T follicular helper cell (primary cell): ENCODE measurements around the gene LSM14B.

ENCODE experiments used
- DNase-seq: peaks from one replicate; pipeline ENCODE4 v3.0.0-alpha.2; 2020; ENCODE audit warnings: low read depth

The LSM14B gene

DNA sequence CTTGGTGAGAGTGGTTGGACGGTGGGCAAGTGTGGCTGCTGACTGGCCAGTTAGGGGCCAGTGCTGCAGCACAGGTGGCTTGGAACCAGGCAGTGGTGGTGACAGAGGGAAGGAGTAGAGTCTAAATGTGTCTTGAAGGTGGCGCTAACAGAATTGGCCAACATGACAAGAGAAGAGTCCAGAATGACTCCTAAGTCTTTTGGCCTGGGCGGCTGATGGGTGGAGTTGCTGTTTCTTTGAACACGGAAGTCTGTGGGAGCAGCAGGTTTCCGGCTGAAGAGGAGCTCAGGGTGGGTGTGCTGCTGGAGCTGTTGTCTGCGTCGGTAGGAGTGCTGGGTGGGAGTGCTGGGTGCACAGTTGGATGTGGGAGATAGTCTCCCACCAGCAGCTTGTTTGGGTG is 10.1 kb downstream of the LSM14B start:
- no peak for DNase-seq

DNA sequence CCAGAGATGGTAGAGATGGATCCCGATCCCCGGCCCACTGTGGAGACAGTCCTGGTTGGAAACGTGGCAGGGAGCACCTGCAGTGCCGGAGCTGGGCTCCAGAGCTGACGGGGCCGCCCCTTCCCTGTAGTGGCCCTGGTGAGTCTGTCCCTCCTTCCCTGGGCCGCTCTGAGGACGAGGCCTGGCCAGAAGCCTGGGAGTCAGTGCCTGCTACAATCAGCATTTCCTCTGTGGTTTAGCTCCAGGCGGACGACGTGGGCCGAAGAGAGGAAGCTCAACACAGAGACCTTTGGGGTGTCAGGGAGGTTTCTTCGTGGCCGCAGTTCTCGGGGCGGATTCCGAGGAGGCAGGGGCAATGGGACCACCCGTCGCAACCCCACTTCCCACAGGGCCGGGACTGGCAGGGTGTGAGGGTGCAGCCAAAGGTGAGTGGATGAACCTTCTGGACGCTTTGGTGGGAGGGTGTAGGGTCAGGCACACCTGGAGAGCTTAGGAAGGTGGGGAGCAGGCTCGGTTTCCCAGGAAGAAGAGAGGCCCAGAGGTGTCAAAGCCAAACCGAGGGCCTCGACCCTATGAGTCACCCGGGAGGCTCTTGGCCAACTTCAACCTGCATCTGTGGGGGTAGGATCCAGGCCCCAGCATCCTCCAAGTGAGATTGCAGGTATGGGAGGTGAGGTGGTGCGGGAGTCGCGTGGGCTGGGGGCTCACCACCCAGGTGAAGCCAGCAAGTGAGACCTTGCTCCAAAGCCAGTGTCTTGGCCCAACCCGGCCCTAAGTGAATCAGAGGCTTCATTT is 11.0 kb downstream of the LSM14B start:
- DNase-seq: no peak

DNA sequence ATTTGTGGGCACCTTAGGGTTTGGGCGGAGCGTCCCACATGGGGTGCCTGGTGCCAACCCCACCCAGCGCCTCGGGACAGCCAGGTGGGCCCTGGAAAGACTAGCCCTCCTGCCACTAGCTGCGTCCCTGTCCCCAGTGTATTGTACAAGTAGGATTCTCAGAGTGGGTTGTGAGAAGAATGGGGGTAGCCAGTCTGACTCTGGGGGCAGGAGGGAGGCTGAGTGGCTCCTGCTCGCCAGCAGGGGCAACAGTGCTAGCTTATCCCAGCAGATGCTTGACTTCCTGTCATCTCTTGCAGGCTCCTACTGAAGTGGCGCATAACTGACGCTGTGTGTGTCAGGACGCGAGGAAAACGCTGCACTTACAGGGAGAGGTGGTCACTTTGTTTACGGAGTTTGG is 11.6 kb downstream of the LSM14B start:
- no peak for DNase-seq

GRCh38 chr20:62134735-62135231 is 12.5 kb downstream of the LSM14B start:
- DNase-seq: no peak

DNA sequence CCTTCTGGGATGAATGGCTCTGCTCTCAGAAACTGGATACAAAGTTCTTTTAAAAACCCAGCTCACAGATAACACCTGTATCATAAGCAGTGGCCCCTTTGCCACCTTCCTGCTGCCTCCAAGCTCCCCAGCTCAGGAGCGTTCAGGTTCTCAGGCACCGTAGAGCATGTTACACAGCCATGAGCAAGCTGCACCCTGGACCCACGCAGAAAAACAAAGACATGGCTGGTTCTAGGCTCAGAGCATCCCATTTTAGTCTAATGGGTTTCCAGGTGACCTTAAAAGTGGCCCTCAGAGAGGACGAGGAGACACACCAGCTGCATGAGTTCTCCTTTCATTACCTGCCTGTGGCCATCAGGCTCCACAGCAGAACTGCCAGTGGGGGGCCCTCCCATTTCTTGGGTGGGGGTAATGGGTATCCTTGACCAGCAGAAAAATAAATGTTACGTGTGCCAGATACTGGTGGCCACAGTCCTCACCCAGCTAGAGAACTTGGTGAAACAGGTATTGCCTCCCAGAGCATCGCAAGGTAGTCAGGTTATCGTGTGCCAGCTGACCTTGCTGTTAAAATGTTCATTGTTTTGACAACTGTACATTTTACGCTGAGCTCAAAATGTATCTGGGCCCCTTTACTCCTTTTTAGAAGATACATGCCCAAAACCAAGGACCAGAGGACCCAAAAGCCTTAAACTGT is 13.4 kb downstream of the LSM14B start:
- DNase-seq: no peak

GRCh38 chr20:62136283-62137091 is 14.2 kb downstream of the LSM14B start:
- DNase-seq: peak; percentile 61

DNA sequence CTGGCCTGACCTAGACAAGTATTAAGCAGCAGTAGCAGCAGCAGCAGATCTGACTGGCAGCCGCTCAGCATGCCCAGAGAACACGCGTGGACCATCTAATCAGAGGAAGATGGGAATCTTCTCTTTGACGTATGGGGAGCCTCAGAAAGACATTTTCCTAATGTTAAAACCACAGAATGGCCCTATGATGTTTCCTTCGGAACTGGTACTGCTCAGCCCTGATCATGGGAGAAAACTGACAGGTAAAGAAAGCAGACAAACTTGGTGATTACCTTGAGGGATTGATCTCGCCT is 14.8 kb downstream of the LSM14B start:
- no peak for DNase-seq

DNA sequence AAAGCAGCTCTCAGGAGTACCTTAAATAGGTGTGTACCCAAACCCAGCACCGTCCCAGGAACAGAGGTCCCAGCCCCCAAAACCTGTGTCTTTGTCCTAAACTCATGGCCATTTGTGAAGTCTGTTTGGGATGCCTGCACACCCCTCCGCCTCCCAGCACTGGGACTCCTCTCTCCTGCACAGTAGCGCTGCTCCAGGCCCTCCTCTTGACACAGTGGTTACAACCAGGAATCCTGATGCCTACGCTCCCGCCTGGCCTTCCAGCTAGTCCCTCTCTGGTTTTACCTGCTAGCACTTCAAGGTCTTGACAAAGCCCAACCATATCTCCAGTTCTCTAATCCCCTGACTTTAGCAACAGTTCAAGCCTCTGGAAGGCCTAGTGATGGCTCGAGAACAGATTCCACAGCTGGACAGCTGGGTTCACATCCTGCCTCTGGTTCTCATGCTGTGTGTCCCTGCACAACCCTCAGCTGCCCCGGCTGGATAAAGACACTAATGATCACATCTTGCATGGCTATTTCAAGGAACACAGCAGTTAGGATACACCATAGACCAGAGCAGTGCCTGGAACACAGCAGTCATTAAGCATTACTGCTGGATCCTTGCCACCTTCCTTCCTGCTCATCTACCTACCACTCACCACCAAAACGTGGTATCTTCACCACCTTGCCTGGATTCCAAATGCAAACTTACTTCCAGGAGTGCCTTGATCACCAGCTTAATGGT is 15.4 kb downstream of the LSM14B start:
- DNase-seq: no peak

DNA sequence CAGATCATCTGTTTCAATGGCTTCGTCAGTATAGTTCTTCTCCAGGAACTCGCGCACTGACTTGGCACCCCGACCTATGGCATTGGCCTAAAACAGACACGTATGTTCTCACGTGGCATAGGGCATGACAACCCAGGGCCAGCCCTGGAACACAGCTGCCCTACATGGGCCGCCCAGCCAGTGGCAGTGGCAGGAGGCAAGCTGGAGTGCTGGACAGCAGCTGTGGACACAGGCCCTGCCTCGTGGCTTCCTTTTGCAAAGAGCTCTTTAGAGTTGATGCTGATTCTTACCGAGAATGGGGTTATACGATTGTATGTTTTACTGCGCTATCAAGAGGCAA is 15.9 kb downstream of the LSM14B start:
- DNase-seq: no peak

DNA sequence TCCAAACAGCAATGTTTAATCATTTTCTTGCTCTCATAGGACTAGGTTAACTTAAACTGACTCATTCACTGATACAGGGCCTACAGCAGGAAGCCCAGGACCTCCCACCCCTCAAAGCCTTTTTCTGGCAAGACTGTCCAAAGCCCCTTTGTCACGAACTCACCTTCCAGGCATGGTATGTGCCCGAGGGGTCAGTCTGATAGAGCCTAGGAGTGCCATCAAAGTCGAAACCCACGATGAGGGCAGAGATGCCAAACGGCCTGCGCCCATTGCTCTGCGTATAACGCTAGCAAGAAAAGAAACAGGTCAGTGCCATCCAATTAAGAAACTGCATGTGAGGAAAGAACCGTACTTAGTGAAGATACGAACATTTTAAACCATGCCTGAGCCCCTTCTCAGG is 16.6 kb downstream of the LSM14B start:
- DNase-seq: no peak

GRCh38 chr20:62139636-62140035 is 17.4 kb downstream of the LSM14B start:
- no peak for DNase-seq

DNA sequence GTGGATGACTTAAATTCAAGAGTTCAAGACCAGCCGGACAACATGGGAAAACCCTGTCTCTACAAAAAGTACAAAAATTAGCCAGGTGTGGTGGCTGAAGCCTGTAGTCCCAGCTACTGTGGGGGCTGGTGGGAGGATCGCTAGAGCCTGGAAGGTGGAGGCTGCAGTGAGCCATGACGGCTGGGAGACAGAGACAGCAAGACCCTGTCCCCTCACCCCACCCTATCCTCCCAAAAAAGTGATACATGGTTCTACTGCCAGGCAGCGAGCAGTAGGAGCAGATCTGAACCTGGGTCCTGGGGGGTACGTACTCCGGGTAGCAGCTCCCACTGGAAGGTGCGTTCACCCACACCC is 18.7 kb downstream of the LSM14B start:
- no peak for DNase-seq

DNA sequence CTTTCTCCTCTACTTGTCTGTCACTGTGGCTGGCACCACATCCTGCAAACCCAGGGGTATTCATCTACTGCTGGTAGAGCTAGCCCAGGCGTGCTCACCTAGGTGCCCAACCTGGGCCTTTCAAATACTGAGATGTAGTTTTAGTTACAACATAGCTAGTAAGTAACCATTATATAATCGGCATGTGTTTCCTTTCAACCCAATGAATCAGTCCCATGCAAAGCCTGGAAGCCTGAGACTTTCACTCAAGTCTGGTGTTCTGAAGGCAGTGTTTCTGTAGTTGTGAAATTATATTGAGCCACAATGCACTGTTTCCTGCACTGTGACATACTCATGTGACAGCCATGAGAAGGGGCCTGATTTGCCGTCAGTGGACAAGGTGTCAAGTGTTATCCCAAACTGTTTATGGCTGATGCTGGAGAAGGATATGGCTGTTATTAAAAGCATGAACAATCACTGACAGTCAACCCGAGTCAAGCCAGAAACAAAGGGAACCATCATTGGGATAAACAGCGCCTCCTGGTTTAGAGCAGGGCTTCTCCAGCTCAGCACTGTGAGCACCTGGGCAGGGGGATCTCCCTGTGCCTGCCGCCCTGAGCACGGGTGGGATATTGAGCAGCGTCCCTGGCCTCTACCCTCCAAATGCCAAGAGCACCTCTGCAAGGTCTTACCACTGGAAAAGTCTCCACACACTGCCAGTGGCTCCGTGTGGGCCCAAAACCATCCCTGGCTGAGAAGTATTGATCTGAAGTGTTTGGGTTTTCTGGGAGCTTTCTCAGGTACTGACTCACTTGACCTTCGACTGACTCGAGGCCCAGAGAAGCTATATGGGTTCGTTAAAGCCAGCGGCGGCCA is 19.3 kb downstream of the LSM14B start:
- no peak for DNase-seq

DNA sequence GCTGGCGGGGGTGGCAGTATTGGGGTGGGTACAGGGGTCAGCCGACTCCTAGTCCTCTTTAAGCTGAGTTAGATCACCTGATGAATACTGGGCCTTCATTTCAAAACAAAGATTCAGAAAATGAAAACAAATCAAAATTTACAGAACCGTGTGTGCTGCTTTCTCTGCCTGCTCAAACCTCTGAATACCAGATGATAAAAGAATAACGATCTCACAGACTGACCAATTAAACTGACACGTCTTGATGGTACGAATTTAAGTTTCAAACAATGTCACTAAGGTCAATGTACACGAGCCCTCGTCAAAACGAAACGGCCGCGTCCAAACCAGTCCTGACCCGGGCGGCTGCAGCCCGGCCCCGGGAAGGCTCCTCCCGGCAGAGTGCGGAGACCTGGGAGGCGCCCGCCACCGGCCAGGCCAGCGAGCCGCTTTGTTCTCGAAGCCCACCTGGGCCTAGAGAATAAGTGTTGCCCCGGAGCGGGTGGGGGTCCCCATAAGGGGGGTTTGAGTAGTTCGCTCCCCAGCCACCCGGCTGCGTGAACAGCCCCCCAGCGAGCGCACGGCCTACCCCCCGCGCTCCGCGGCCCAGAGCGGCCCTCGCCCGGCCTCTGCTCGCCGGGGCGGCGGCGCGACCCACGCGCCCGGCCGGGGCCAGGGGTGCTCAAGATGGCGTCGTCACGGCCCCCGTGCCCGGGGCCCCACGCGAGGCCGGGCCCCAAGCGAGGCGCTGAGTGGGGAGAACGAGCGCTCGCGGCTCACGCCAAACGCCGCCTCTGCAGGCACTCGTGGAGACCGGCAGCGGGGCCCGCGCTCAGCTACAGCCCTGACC is 20.2 kb downstream of the LSM14B start:
- DNase-seq: no peak

DNA sequence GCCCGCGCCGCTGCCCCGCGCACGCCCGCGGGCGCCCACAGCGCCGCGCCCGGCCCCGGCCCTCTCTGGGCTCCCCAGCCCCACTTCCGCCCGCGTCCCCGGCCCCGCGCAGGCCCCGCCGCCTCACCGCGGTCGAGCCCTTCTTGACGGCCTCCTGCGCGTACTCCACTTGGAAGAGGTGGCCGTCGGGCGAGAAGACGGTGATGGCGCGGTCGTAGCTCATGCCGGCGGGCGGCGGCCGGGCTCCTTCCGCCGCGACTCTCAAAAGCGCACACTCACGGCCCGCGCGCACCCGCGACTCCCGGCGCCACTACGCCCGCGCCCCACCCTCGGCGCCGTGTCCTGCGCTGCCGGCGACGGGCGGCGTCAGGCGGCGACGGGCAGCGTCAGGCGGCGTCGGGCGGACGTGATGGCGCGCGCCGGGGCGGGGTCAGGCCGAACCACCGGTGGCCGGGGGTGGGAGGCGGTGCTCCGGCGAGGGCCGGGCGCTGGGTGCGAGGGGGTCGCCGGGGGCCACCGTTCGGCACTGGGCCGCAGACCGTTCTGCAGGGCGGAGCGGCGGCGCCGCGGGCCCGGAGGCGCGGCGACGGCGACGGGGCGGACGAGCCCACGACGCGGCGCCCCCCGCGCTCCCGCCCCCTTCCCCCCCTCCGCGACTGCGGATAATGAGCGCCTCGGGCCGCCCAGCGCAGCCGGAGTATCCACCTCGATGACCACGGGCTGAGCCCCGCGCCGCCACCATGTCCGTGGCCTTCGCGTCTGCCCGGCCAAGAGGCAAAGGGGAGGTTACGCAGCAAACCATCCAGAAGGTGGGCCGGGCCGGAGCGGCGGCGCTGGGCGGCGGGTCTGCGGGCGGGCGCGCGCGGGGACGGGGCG is 21.0 kb downstream of the LSM14B start, which contains the start of the genes PSMA7 and SS18L1:
TSS of gene PSMA7 (minus strand) at position 314 of the 876 bp plus-strand sequence. CDS start at position 223, 91 bp downstream.
TSS of gene SS18L1 (plus strand) at position 689 of the 876 bp plus-strand sequence. CDS start at position 741, 52 bp downstream.
- peak; percentile 78 for DNase-seq

GRCh38 chr20:62143957-62144825 is 21.9 kb downstream of the LSM14B start:
- no peak for DNase-seq

- DNase-seq: no peak
Observed at GRCh38 chr20:62145688-62146018, 23.4 kb downstream of the LSM14B start.
